Astrocyte (in vitro differentiated cells and primary cell): ENCODE results near the gene ERGIC2. TPM values are rescaled to one million over a fixed set of nuclear protein-coding genes. Genes with fewer than 3 reads are reported as not detected.

Source experiments
- DNase-seq: peaks from one replicate; pipeline ENCODE4 v3.0.0-alpha.2; 2010; ENCODE audit warnings: low read depth
- FAIRE-seq: peaks from 2 replicates; lab custom pipeline; 2011; peaks lifted over from hg19 to GRCh38; lab: Jason Lieb, UNC
- H2AFZ ChIP-seq: 2 replicates; pipeline ENCODE4 v1.6.0; 2012; ENCODE audit warnings: low read depth, low read length, inconsistent platforms
- H3K27ac ChIP-seq: 2 replicates; pipeline ENCODE4 v1.5.1; 2011; ENCODE audit warnings: low read depth, low read length, inconsistent platforms
- H3K27me3 ChIP-seq: 2 replicates; pipeline ENCODE4 v1.6.0; 2011; ENCODE audit warnings: low read length, inconsistent platforms; ENCODE audit not compliant: insufficient read depth
- H3K36me3 ChIP-seq: 2 replicates; pipeline ENCODE4 v1.5.1; 2011; ENCODE audit warnings: low read length, inconsistent platforms; ENCODE audit not compliant: insufficient read depth
- H3K4me1 ChIP-seq: 2 replicates; pipeline ENCODE4 v1.5.1; 2011; ENCODE audit warnings: low read length, inconsistent platforms; ENCODE audit not compliant: insufficient read depth
- H3K4me2 ChIP-seq: 2 replicates; pipeline ENCODE4 v1.6.0; 2012; ENCODE audit warnings: low read length, inconsistent platforms
- H3K4me3 ChIP-seq: 2 replicates; pipeline ENCODE4 v1.5.1; 2011; ENCODE audit warnings: low read depth, mild to moderate bottlenecking, low read length, inconsistent platforms; ENCODE audit not compliant: insufficient read depth
- H3K79me2 ChIP-seq: 2 replicates; pipeline ENCODE4 v1.6.0; 2012; ENCODE audit warnings: mild to moderate bottlenecking, low read length, inconsistent platforms; ENCODE audit not compliant: insufficient read depth
- H3K9ac ChIP-seq: 2 replicates; pipeline ENCODE4 v1.6.0; 2012; ENCODE audit warnings: mild to moderate bottlenecking, low read length, inconsistent platforms
- H3K9me3 ChIP-seq: 2 replicates; pipeline ENCODE4 v1.5.1; 2012; ENCODE audit warnings: low read depth, mild to moderate bottlenecking, low read length, inconsistent platforms; ENCODE audit not compliant: insufficient read depth
- H4K20me1 ChIP-seq: 2 replicates; pipeline ENCODE4 v1.6.0; 2012; ENCODE audit warnings: low read length, inconsistent platforms; ENCODE audit not compliant: insufficient read depth
- H3K27ac Mint-ChIP-seq: one replicate; pipeline ENCODE4 v1.8.0; 2021; ENCODE audit warnings: mild to moderate bottlenecking, mixed read lengths; ENCODE audit not compliant: unreplicated experiment
- H3K27me3 Mint-ChIP-seq: one replicate; pipeline ENCODE4 v1.8.0; 2021; ENCODE audit warnings: low read depth, mixed read lengths; ENCODE audit not compliant: unreplicated experiment
- H3K36me3 Mint-ChIP-seq: one replicate; pipeline ENCODE4 v1.8.0; 2021; ENCODE audit warnings: low read depth, mixed read lengths; ENCODE audit not compliant: unreplicated experiment
- H3K4me1 Mint-ChIP-seq: one replicate; pipeline ENCODE4 v1.8.0; 2021; ENCODE audit warnings: low read depth, mixed read lengths; ENCODE audit not compliant: unreplicated experiment
- H3K4me3 Mint-ChIP-seq: one replicate; pipeline ENCODE4 v1.8.0; 2021; ENCODE audit warnings: mild to moderate bottlenecking, moderate library complexity, mixed read lengths; ENCODE audit not compliant: unreplicated experiment
- H3K9me3 Mint-ChIP-seq: one replicate; pipeline ENCODE4 v1.8.0; 2021; ENCODE audit warnings: mild to moderate bottlenecking, mixed read lengths; ENCODE audit not compliant: unreplicated experiment
- CTCF ChIP-seq: IDR thresholded peaks from 2 replicates; pipeline ENCODE4 v1.5.1; 2011; ENCODE audit warnings: low read depth, mild to moderate bottlenecking, inconsistent platforms, low read length, moderate library complexity; ENCODE audit not compliant: insufficient read depth
- EZH2 ChIP-seq: IDR thresholded peaks from 2 replicates; pipeline ENCODE4 v1.6.1; 2012; ENCODE audit warnings: mild to moderate bottlenecking, low read length, inconsistent platforms; ENCODE audit not compliant: insufficient read depth
- total RNA-seq: library from RNA; stranded (reverse); gene quantifications from 2 replicates; pipeline ENCODE4 v1.2.1, GENCODE V29; 2021

Gene ERGIC2
- total RNA-seq, 1 donor from 2014 or later: 81.5 TPM

- Mint-ChIP-seq H3K9me3 (peaks cover 8% of the 10 kb centered on the region), H3K27me3 (no peaks in the 10 kb centered on the region), H3K4me1 (no peaks in the 10 kb centered on the region), H3K36me3 (no peaks in the 10 kb centered on the region), H3K27ac (no peak overlapping the region), H3K4me3 (no peak overlapping the region)
- Histone ChIP-seq H3K79me2 (no peaks in the 10 kb centered on the region), H3K27ac (no peak overlapping the region), H3K4me3 (no peak overlapping the region), H3K9ac (no peak overlapping the region), H3K27me3 (no peaks in the 10 kb centered on the region), H3K4me1 (no peaks in the 10 kb centered on the region), H2AFZ (no peak overlapping the region), H3K9me3 (no peaks in the 10 kb centered on the region), H3K36me3 (no peaks in the 10 kb centered on the region), H3K4me2 (no peak overlapping the region), H4K20me1 (no peaks in the 10 kb centered on the region)
- TF ChIP-seq EZH2 (no peak), CTCF (no peak)
- DNase-seq (peak; percentile 4), FAIRE-seq (no peak)
Measured at GRCh38 chr12:29415111-29415510, 34.1 kb upstream of the ERGIC2 start.

GRCh38 chr12:29414368-29414767 is 33.4 kb upstream of the ERGIC2 start:
- H3K9ac ChIP-seq: no peak overlapping the region
- no peak overlapping the region for H3K4me2 ChIP-seq
- H3K4me3 Mint-ChIP-seq: no peak overlapping the region
- H3K27me3 Mint-ChIP-seq: no peaks in the 10 kb centered on the region
- no peaks in the 10 kb centered on the region for H3K4me1 Mint-ChIP-seq
- no peak for FAIRE-seq
- H4K20me1 ChIP-seq: no peaks in the 10 kb centered on the region
- H3K36me3 Mint-ChIP-seq: no peaks in the 10 kb centered on the region
- no peaks in the 10 kb centered on the region for H3K79me2 ChIP-seq
- no peaks in the 10 kb centered on the region for H3K9me3 ChIP-seq
- no peak overlapping the region for H3K27ac Mint-ChIP-seq
- peaks cover 9% of the 10 kb centered on the region for H3K9me3 Mint-ChIP-seq
- no peaks in the 10 kb centered on the region for H3K36me3 ChIP-seq
- no peak overlapping the region for H3K4me3 ChIP-seq
- H3K27me3 ChIP-seq: no peaks in the 10 kb centered on the region
- DNase-seq: no peak
- H3K4me1 ChIP-seq: no peaks in the 10 kb centered on the region
- no peak overlapping the region for H3K27ac ChIP-seq
- no peak overlapping the region for H2AFZ ChIP-seq
- TF ChIP-seq EZH2 (no peak), CTCF (no peak)

GRCh38 chr12:29405561-29405960 is 24.6 kb upstream of the ERGIC2 start:
- no peak overlapping the region for H3K27ac Mint-ChIP-seq
- no peak for FAIRE-seq
- Histone ChIP-seq H3K79me2 (no peaks in the 10 kb centered on the region), H2AFZ (no peak overlapping the region), H4K20me1 (no peaks in the 10 kb centered on the region), H3K36me3 (no peaks in the 10 kb centered on the region), H3K27ac (no peak overlapping the region), H3K9ac (no peak overlapping the region), H3K4me1 (no peaks in the 10 kb centered on the region), H3K4me3 (no peak overlapping the region), H3K9me3 (no peaks in the 10 kb centered on the region), H3K4me2 (no peak overlapping the region), H3K27me3 (no peaks in the 10 kb centered on the region)
- peaks cover 3% of the 10 kb centered on the region for H3K9me3 Mint-ChIP-seq
- H3K36me3 Mint-ChIP-seq: no peaks in the 10 kb centered on the region
- H3K4me3 Mint-ChIP-seq: no peak overlapping the region
- TF ChIP-seq EZH2: no peak
- TF ChIP-seq CTCF: no peak
- H3K27me3 Mint-ChIP-seq: no peaks in the 10 kb centered on the region
- no peak for DNase-seq
- H3K4me1 Mint-ChIP-seq: no peaks in the 10 kb centered on the region
